Hepatocyte (in vitro differentiated cells): ENCODE data around the gene GAS1.

Source experiments
- EZH2 ChIP-seq: fragments of 200-600 bp; sonication (generic); IDR thresholded peaks from 2 replicates; pipeline ENCODE4 v1.6.1; 2016; ENCODE audit warnings: antibody characterized with exemption, mild to moderate bottlenecking, borderline replicate concordance
- EZH2phosphoT487 ChIP-seq: fragments of 200-600 bp; sonication (generic); IDR thresholded peaks from one replicate; pipeline ENCODE4 v1.6.1; 2018; ENCODE audit warnings: antibody characterized with exemption, mild to moderate bottlenecking, low read depth, moderate library complexity; ENCODE audit not compliant: unreplicated experiment, severe bottlenecking
- TF ChIP-seq, protein P1 (sequence below): fragments of 200-600 bp; sonication (generic); IDR thresholded peaks from 2 replicates; pipeline ENCODE4 v1.5.1; 2016; ENCODE audit warnings: antibody characterized with exemption, mild to moderate bottlenecking; ENCODE audit not compliant: poor library complexity

DNA sequence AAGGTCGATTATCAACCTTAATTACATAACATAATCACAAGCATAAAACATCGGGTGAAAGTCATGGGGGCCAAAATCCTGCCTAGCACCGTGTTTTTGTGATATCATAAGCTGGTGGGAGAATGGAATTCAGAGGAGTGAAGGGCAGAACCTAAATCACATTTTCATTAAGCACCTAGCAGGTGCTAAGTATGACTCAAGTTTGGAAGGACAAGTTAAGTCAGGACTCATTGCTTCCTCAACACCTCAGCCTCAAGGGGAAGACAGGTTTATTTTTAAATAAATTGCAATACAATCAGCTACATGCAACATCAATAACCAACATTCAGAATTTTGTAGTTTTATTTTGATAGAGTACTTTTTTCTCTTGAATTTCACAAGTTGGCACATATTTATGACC, 33.5 kb upstream of the GAS1 start:
- TF ChIP-seq, protein P1, sequence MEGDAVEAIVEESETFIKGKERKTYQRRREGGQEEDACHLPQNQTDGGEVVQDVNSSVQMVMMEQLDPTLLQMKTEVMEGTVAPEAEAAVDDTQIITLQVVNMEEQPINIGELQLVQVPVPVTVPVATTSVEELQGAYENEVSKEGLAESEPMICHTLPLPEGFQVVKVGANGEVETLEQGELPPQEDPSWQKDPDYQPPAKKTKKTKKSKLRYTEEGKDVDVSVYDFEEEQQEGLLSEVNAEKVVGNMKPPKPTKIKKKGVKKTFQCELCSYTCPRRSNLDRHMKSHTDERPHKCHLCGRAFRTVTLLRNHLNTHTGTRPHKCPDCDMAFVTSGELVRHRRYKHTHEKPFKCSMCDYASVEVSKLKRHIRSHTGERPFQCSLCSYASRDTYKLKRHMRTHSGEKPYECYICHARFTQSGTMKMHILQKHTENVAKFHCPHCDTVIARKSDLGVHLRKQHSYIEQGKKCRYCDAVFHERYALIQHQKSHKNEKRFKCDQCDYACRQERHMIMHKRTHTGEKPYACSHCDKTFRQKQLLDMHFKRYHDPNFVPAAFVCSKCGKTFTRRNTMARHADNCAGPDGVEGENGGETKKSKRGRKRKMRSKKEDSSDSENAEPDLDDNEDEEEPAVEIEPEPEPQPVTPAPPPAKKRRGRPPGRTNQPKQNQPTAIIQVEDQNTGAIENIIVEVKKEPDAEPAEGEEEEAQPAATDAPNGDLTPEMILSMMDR, result no peak
- TF ChIP-seq EZH2 (no peak), EZH2phosphoT487 (no peak)
